ENCODE measurements around the gene KRTAP5-5. TPM values are rescaled to one million over a fixed set of nuclear protein-coding genes. Genes with fewer than 3 reads are reported as not detected.
"Not testable (repeated sequence)": the region's sequence is repeated elsewhere in the genome, so short reads cannot be mapped to it uniquely, and the experiment has no call there.

Gene KRTAP5-5
- total RNA-seq, 2 donors from 2014 or later: not detected

- intact Hi-C loops (cut with DNase I): no loop called here
- H3K4me1 ChIP-seq (replicated peaks): no peaks in the 10 kb centered on the region
- no peak overlapping the region for H3K4me3 ChIP-seq
- no peaks in the 10 kb centered on the region for H3K9me3 ChIP-seq
- DNase-seq (ENCODE audit: low spot score): no peak
- no peak for TF ChIP-seq POLR2A (IDR thresholded peaks at IDR 0.05)
- no peak for TF ChIP-seq CTCF (IDR thresholded peaks at IDR 0.05)
- no peak for TF ChIP-seq POLR2AphosphoS5 (IDR thresholded peaks at IDR 0.05)
- WGBS: 83% methylated on average over 24 of the region's 24 CpGs
- H3K27ac ChIP-seq: no peak overlapping the region
- no peaks in the 10 kb centered on the region for H3K36me3 ChIP-seq
- H3K27me3 ChIP-seq (replicated peaks; ENCODE audit: insufficient read depth): no peaks in the 10 kb centered on the region
These were observed 30.7 kb downstream of the KRTAP5-5 start for GRCh38 chr11:1660111-1660867.

GRCh38 chr11:1661454-1662269, 32.1 kb downstream of the KRTAP5-5 start:
- H3K27me3 ChIP-seq (replicated peaks; ENCODE audit: insufficient read depth); intact Hi-C loops (cut with DNase I); H3K36me3 ChIP-seq; H3K4me3 ChIP-seq; H3K4me1 ChIP-seq (replicated peaks); DNase-seq (ENCODE audit: low spot score); H3K27ac ChIP-seq; H3K9me3 ChIP-seq: not testable (repeated sequence)
- WGBS: 46% methylated on average over 7 of the region's 25 CpGs

- H3K27ac ChIP-seq; intact Hi-C loops (cut with DNase I); H3K36me3 ChIP-seq; H3K9me3 ChIP-seq; H3K4me1 ChIP-seq (replicated peaks); H3K27me3 ChIP-seq (replicated peaks; ENCODE audit: insufficient read depth); DNase-seq (ENCODE audit: low spot score); H3K4me3 ChIP-seq: not testable (repeated sequence)
- 72% methylated on average over 13 of the region's 18 CpGs for WGBS
These were observed 33.2 kb downstream of the KRTAP5-5 start for GRCh38 chr11:1662699-1663283.

- H3K27me3 ChIP-seq (replicated peaks; ENCODE audit: insufficient read depth): no peaks in the 10 kb centered on the region
- H3K9me3 ChIP-seq: no peaks in the 10 kb centered on the region
- no CpG with 5 or more reads among the region's 8 CpGs for WGBS
- no peak overlapping the region for H3K27ac ChIP-seq
- H3K4me3 ChIP-seq: no peak overlapping the region
- no peak for DNase-seq (ENCODE audit: low spot score)
- H3K36me3 ChIP-seq: no peaks in the 10 kb centered on the region
- no peaks in the 10 kb centered on the region for H3K4me1 ChIP-seq (replicated peaks)
- intact Hi-C loops (cut with DNase I): no loop called here
- TF ChIP-seq CTCF (IDR thresholded peaks at IDR 0.05) (no peak), POLR2A (IDR thresholded peaks at IDR 0.05) (no peak)
These were observed 35.7 kb downstream of the KRTAP5-5 start for GRCh38 chr11:1665313-1665712.

- Histone ChIP-seq H3K9me3 (no peaks in the 10 kb centered on the region), H3K27ac (no peak overlapping the region), H3K4me1 (replicated peaks) (no peaks in the 10 kb centered on the region), H3K36me3 (no peaks in the 10 kb centered on the region), H3K4me3 (no peak overlapping the region), H3K27me3 (replicated peaks; ENCODE audit: insufficient read depth) (no peaks in the 10 kb centered on the region)
- no peak for DNase-seq (ENCODE audit: low spot score)
- intact Hi-C loops (cut with DNase I): no loop called here
- whole genome bisulfite sequencing: 93% methylated on average over 23 of the region's 24 CpGs
- TF ChIP-seq POLR2A (IDR thresholded peaks at IDR 0.05): no peak
- TF ChIP-seq CTCF (IDR thresholded peaks at IDR 0.05): no peak
- TF ChIP-seq POLR2AphosphoS5 (IDR thresholded peaks at IDR 0.05): no peak
These were observed 37.7 kb downstream of the KRTAP5-5 start for GRCh38 chr11:1667121-1667850.

All from prostate gland (tissue), 2 donors.